ENCODE results near the gene VPS35L. TPM values are rescaled to one million over a fixed set of nuclear protein-coding genes. Genes with fewer than 3 reads are reported as not detected.

Gene VPS35L
- total and polyA plus RNA-seq, 2 donors (not counting 1 experiment from before 2014, with no cell fraction given): 17.5 to 62.1 TPM

GRCh38 chr16:19697756-19698318 is 142.3 kb downstream of the VPS35L start:
- Histone ChIP-seq H3K27me3 (replicated peaks in 1 of 4; ENCODE audit: control extremely low read depth in 1 of 4, control insufficient read depth in 3 of 4, insufficient read depth in 4 of 4, low read length in 3 of 4) (no peaks in the 10 kb centered on the region), H3K27ac (ENCODE audit: low read length in 2 of 2) (no peak overlapping the region), H3K4me3 (ENCODE audit: control extremely low read depth in 1 of 5, extremely low read depth in 1 of 5, insufficient read depth in 1 of 5, low read depth in 2 of 5, low read length in 4 of 5) (no peak overlapping the region), H3K4me2 (replicated peaks; ENCODE audit: low read depth, low read length, poor library complexity, severe bottlenecking) (no peak overlapping the region), H3K9me3 (ENCODE audit: control extremely low read depth in 1 of 3, control insufficient read depth in 2 of 3, insufficient read depth in 1 of 3, low read length in 2 of 3) (no peaks in the 10 kb centered on the region), H3K79me2 (ENCODE audit: control insufficient read depth, insufficient read depth, low read length) (no peaks in the 10 kb centered on the region), H2AFZ (ENCODE audit: insufficient read depth, low read depth, low read length, poor library complexity, severe bottlenecking) (no peak overlapping the region), H4K20me1 (ENCODE audit: control insufficient read depth, insufficient read depth, low read length, poor library complexity, severe bottlenecking) (no peaks in the 10 kb centered on the region), H3K36me3 (replicated peaks in 1 of 2; ENCODE audit: control extremely low read depth in 1 of 2, control insufficient read depth in 1 of 2, extremely low read depth in 1 of 2, insufficient read depth in 2 of 2, low read length in 1 of 2) (peaks cover 0 to 43% of the 10 kb centered on the region in 2 experiments), H3K9ac (ENCODE audit: low read length) (no peak overlapping the region), H3K4me1 (ENCODE audit: control insufficient read depth in 2 of 2, insufficient read depth in 2 of 2, low read length in 2 of 2) (no peaks in the 10 kb centered on the region)
- TF ChIP-seq EZH2 (IDR thresholded peaks at IDR 0.05; ENCODE audit: borderline replicate concordance, insufficient read depth, low read depth, low read length, poor library complexity, severe bottlenecking): no peak
- TF ChIP-seq, protein P1, sequence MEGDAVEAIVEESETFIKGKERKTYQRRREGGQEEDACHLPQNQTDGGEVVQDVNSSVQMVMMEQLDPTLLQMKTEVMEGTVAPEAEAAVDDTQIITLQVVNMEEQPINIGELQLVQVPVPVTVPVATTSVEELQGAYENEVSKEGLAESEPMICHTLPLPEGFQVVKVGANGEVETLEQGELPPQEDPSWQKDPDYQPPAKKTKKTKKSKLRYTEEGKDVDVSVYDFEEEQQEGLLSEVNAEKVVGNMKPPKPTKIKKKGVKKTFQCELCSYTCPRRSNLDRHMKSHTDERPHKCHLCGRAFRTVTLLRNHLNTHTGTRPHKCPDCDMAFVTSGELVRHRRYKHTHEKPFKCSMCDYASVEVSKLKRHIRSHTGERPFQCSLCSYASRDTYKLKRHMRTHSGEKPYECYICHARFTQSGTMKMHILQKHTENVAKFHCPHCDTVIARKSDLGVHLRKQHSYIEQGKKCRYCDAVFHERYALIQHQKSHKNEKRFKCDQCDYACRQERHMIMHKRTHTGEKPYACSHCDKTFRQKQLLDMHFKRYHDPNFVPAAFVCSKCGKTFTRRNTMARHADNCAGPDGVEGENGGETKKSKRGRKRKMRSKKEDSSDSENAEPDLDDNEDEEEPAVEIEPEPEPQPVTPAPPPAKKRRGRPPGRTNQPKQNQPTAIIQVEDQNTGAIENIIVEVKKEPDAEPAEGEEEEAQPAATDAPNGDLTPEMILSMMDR (IDR thresholded peaks at IDR 0.05): no peak
- H3K4me3 Mint-ChIP-seq: no peak overlapping the region
- WGBS (ENCODE audit: insufficient coverage): 96% methylated on average over 8 of the region's 8 CpGs
- CTCF ChIA-PET: interaction anchor here (0.9 kb wide), 1 partner anchor 10 kb away, joined by 3 read pairs; no protein-coding TSS in a partner anchor
- no peak overlapping the region for H3K27ac Mint-ChIP-seq
- POLR2A ChIA-PET: no interaction called here
- no peaks in the 10 kb centered on the region for H3K27me3 Mint-ChIP-seq
- ATAC-seq (ENCODE audit: low read depth) (no peak), DNase-seq (no peak)
- intact Hi-C loops (cut with micrococcal nuclease): no loop called here
- no peaks in the 10 kb centered on the region for H3K4me1 Mint-ChIP-seq
- no peaks in the 10 kb centered on the region for H3K9me3 Mint-ChIP-seq (ENCODE audit: insufficient read depth)
